H1 (cell line): ENCODE results near the gene PTK6. TPM values are rescaled to one million over a fixed set of nuclear protein-coding genes. Genes with fewer than 3 reads are reported as not detected.
A peak's percentile ranks its signal among the peaks of the same experiment; 100 is the strongest.

ENCODE experiments used
- CTCF ChIA-PET: fragments of 300-600 bp; sonication (Branson Sonifier 250); formaldehyde crosslinking; loops from one replicate; lab custom pipeline; 2021; ENCODE audit not compliant: partially characterized antibody; lab: Charles Lee
- POLR2A ChIA-PET: fragments of 300-600 bp; sonication (Branson Sonifier 250); formaldehyde crosslinking; loops from one replicate; lab custom pipeline; 2021; ENCODE audit warnings: inconsistent platforms; ENCODE audit not compliant: partially characterized antibody; lab: Charles Lee
- DNase-seq, 2 experiments: peaks; one replicate each; pipeline versions ENCODE4 v3.0.0 to v3.0.0-alpha.2; 2010 to 2022; ENCODE audit warnings: low spot score in 2 of 2, low read depth in 1 of 2, mixed read lengths in 1 of 2
- FAIRE-seq: peaks from 2 replicates; lab custom pipeline; 2011; peaks lifted over from hg19 to GRCh38; lab: Jason Lieb, UNC
- H2AFZ ChIP-seq: 2 replicates; pipeline ENCODE4 v1.8.1; 2012; ENCODE audit warnings: low read length, inconsistent platforms
- H2AK5ac ChIP-seq: 2 replicates; pipeline ENCODE4 v1.6.1; 2013; ENCODE audit warnings: low read depth, low read length
- H2BK120ac ChIP-seq: replicated peaks from 2 replicates; pipeline ENCODE3; 2013; ENCODE audit warnings: low read depth, low read length, inconsistent platforms
- H2BK12ac ChIP-seq: 2 replicates; pipeline ENCODE4 v1.6.1; 2013; ENCODE audit warnings: low read depth, low read length
- H2BK15ac ChIP-seq: 2 replicates; pipeline ENCODE4 v1.6.1; 2013; ENCODE audit warnings: low read length
- H2BK20ac ChIP-seq: 2 replicates; pipeline ENCODE4 v1.6.1; 2013; ENCODE audit warnings: low read length
- H2BK5ac ChIP-seq: 2 replicates; pipeline ENCODE4 v1.6.1; 2013; ENCODE audit warnings: low read depth, low read length
- H3K14ac ChIP-seq: 2 replicates; pipeline ENCODE4 v1.6.1; 2013; ENCODE audit warnings: inconsistent platforms; ENCODE audit not compliant: insufficient read length
- H3K18ac ChIP-seq: 2 replicates; pipeline ENCODE4 v1.6.1; 2013; ENCODE audit warnings: low read length; ENCODE audit errors: extremely low read depth
- H3K23ac ChIP-seq: 2 replicates; pipeline ENCODE4 v1.6.1; 2013; ENCODE audit warnings: inconsistent platforms; ENCODE audit not compliant: insufficient read length
- H3K23me2 ChIP-seq: 2 replicates; pipeline ENCODE4 v1.6.1; 2013; ENCODE audit warnings: low read depth, low read length
- H3K27ac ChIP-seq: 2 replicates; pipeline ENCODE4 v1.6.1; 2011; ENCODE audit warnings: low read depth, low read length, inconsistent platforms
- H3K27me3 ChIP-seq, 4 experiments: replicated peaks in 1 of 4; 1 replicate in 1 of 4; 2 replicates in 3 of 4; pipeline versions ENCODE4 v1.6.1 to v1.8.1; 2011 to 2013; ENCODE audit warnings: low read length in 3 of 4, mild to moderate bottlenecking in 3 of 4, inconsistent platforms in 2 of 4, mixed read lengths in 2 of 4, moderate library complexity in 1 of 4; ENCODE audit not compliant: control insufficient read depth in 3 of 4, insufficient read depth in 3 of 4; ENCODE audit errors: extremely low read depth in 1 of 4
- H3K36me3 ChIP-seq, 4 experiments: 2 replicates each; pipeline versions ENCODE4 v1.6.1 to v1.8.1; 2011 to 2013; ENCODE audit warnings: mild to moderate bottlenecking in 4 of 4, low read length in 3 of 4, moderate library complexity in 2 of 4, control low read depth in 1 of 4, inconsistent platforms in 1 of 4; ENCODE audit not compliant: insufficient read depth in 4 of 4, control insufficient read depth in 2 of 4
- H3K4ac ChIP-seq: replicated peaks from 2 replicates; pipeline ENCODE3; 2013; ENCODE audit warnings: low read length, low read depth, mixed read lengths, inconsistent platforms; ENCODE audit not compliant: insufficient read length
- H3K4me1 ChIP-seq, 4 experiments: replicated peaks in 1 of 4; 1 replicate in 1 of 4; 2 replicates in 3 of 4; pipeline versions ENCODE4 v1.6.1 to v1.8.1; 2011 to 2013; ENCODE audit warnings: low read length in 3 of 4, inconsistent platforms in 2 of 4, mixed read lengths in 1 of 4; ENCODE audit not compliant: insufficient read depth in 4 of 4, control insufficient read depth in 3 of 4
- H3K4me2 ChIP-seq, 2 experiments: 2 replicates each; pipeline versions ENCODE4 v1.6.1 to v1.8.1; 2011 to 2013; ENCODE audit warnings: low read depth in 2 of 2, low read length in 2 of 2, control low read depth in 1 of 2, inconsistent platforms in 1 of 2, mild to moderate bottlenecking in 1 of 2; ENCODE audit not compliant: insufficient read depth in 1 of 2
- H3K4me3 ChIP-seq, 4 experiments: fragments of 200-600, 300-600 bp in 1 of 4; sonication (generic), shearing (Covaris generic), sonication (Bioruptor Twin) in 1 of 4; 2 replicates each; pipeline versions ENCODE4 v1.5.1 to v1.8.1; 2011 to 2016; ENCODE audit warnings: low read length in 4 of 4, low read depth in 3 of 4, control low read depth in 2 of 4, inconsistent platforms in 2 of 4, mild to moderate bottlenecking in 2 of 4, mixed read lengths in 1 of 4, moderate library complexity in 1 of 4; ENCODE audit not compliant: insufficient read depth in 2 of 4; ENCODE audit errors: extremely low read depth in 1 of 4
- H3K56ac ChIP-seq: replicated peaks from 2 replicates; pipeline ENCODE3; 2013; ENCODE audit warnings: low read depth, mild to moderate bottlenecking, mixed read lengths, low read length, inconsistent platforms; ENCODE audit not compliant: insufficient read length
- H3K79me1 ChIP-seq: 2 replicates; pipeline ENCODE4 v1.6.1; 2013; ENCODE audit warnings: low read depth, low read length, control low read depth
- H3K79me2 ChIP-seq, 2 experiments: 2 replicates each; pipeline versions ENCODE4 v1.6.1 to v1.8.1; 2012 to 2013; ENCODE audit warnings: low read length in 2 of 2, mild to moderate bottlenecking in 2 of 2, inconsistent platforms in 1 of 2; ENCODE audit not compliant: insufficient read depth in 2 of 2, control insufficient read depth in 1 of 2
- H3K9ac ChIP-seq, 4 experiments: replicated peaks in 1 of 4; 1 replicate in 1 of 4; 2 replicates in 3 of 4; pipeline versions ENCODE4 v1.6.1 to v1.8.1; 2011 to 2013; ENCODE audit warnings: low read depth in 3 of 4, low read length in 3 of 4, control low read depth in 2 of 4, mild to moderate bottlenecking in 2 of 4, moderate library complexity in 2 of 4, inconsistent platforms in 1 of 4; ENCODE audit errors: extremely low read depth in 1 of 4
- H3K9me3 ChIP-seq, 2 experiments: 2 replicates each; pipeline versions ENCODE4 v1.6.1 to v1.8.1; 2012 to 2013; ENCODE audit warnings: mild to moderate bottlenecking in 2 of 2, moderate library complexity in 2 of 2, control low read depth in 1 of 2, inconsistent platforms in 1 of 2, low read depth in 1 of 2, low read length in 1 of 2, mixed read lengths in 1 of 2; ENCODE audit not compliant: insufficient read depth in 2 of 2
- H4K20me1 ChIP-seq, 2 experiments: replicated peaks in 1 of 2; 2 replicates each; pipeline versions ENCODE3 to v1.8.1; 2011 to 2013; ENCODE audit warnings: inconsistent platforms in 2 of 2, low read length in 2 of 2, mild to moderate bottlenecking in 1 of 2; ENCODE audit not compliant: insufficient read depth in 2 of 2, control insufficient read depth in 1 of 2
- H4K5ac ChIP-seq: 2 replicates; pipeline ENCODE4 v1.6.1; 2013; ENCODE audit warnings: low read length, low read depth, mixed read lengths, inconsistent platforms; ENCODE audit not compliant: insufficient read length
- H4K8ac ChIP-seq: 2 replicates; pipeline ENCODE4 v1.8.0; 2013; ENCODE audit warnings: mild to moderate bottlenecking, moderate library complexity, low read length, inconsistent platforms; ENCODE audit not compliant: insufficient read depth; ENCODE audit errors: extremely low read depth
- H4K91ac ChIP-seq: replicated peaks from 2 replicates; pipeline ENCODE3; 2013; ENCODE audit warnings: low read length, mixed read lengths, inconsistent platforms; ENCODE audit not compliant: insufficient read length
- GTF2F1 ChIP-seq: IDR thresholded peaks from 2 replicates; pipeline ENCODE4 v1.6.1; 2012; ENCODE audit warnings: low read depth, low read length, improper control_type of control experiment, borderline replicate concordance
- JUND ChIP-seq: IDR thresholded peaks from 2 replicates; pipeline ENCODE4 v1.6.1; 2011; ENCODE audit warnings: mild to moderate bottlenecking, improper control_type of control experiment, low read length
- RNF2 ChIP-seq: fragments of 200-900, 300-1000 bp; sonication (generic); IDR thresholded peaks from 2 replicates; pipeline ENCODE4 v1.7.1; 2016; ENCODE audit warnings: borderline replicate concordance, low read depth, mild to moderate bottlenecking, antibody characterized with exemption, low read length; ENCODE audit not compliant: poor library complexity, severe bottlenecking; ENCODE audit errors: missing control alignments
- SAP30 ChIP-seq: fragments of 300-600 bp; sonication (generic); IDR thresholded peaks from 2 replicates; pipeline ENCODE4 v1.7.1; 2012; ENCODE audit warnings: low read length, moderate library complexity, mild to moderate bottlenecking, inconsistent platforms; ENCODE audit not compliant: insufficient read depth, insufficient replicate concordance
- SP2 ChIP-seq: IDR thresholded peaks from 2 replicates; pipeline ENCODE4 v1.6.1; 2012; ENCODE audit warnings: mild to moderate bottlenecking, low read length, inconsistent platforms
- TCF12 ChIP-seq: IDR thresholded peaks from 2 replicates; pipeline ENCODE4 v1.6.1; 2011; ENCODE audit warnings: low read depth, mild to moderate bottlenecking, low read length
- WGBS, 2 experiments: shearing (Covaris generic) in 1 of 2; methylation state at CpG; one replicate each; pipeline versions ENCODE4 v1.1.6 to v1.1.7; 2013 to 2015; ENCODE audit warnings: low lambda C conversion rate in 2 of 2, mixed read lengths in 2 of 2, inconsistent platforms in 1 of 2, low coverage in 1 of 2, missing lambda C conversion rate in 1 of 2; ENCODE audit not compliant: insufficient replicate concordance in 2 of 2, insufficient coverage in 1 of 2, insufficient read length in 1 of 2; ENCODE audit errors: extremely low coverage in 1 of 2, missing lambda C conversion rate in 1 of 2; 5-methylcytosine and 5-hydroxymethylcytosine counted together
- polyA plus RNA-seq, 7 experiments: library from polyadenylated mRNA; depleted of rRNA in 3 of 7; stranded (reverse) in 5 of 7; unstranded in 2 of 7; fragments of >200 nt in 5 of 7; fragments of 200-250 nt in 2 of 7; gene quantifications; 1 replicate in 5 of 7; 2 replicates in 1 of 7; 4 replicates in 1 of 7; pipeline versions ENCODE4 v1.2.1 to v1.2.3, GENCODE V29; 2011 to 2013; ENCODE audit warnings: missing spikeins in 2 of 7, mixed read lengths in 2 of 7
- total RNA-seq: library from RNA; stranded (reverse); fragmentation: NEBNext Ultra II Directional; extraction: Animal tissue kit (Norgen Biotek cat#: 25700); gene quantifications from 2 replicates; pipeline ENCODE4 v1.2.1, GENCODE V29; 2021
- TF ChIP-seq, protein P1 (sequence below): IDR thresholded peaks from 2 replicates; pipeline ENCODE4 v1.6.1; 2012; ENCODE audit warnings: inconsistent platforms
- TF ChIP-seq, protein P2 (sequence below): IDR thresholded peaks from 2 replicates; pipeline ENCODE4 v1.6.1; 2012; ENCODE audit warnings: inconsistent platforms

The PTK6 gene
- total and polyA plus RNA-seq, 2 of the 8 experiments (the other 6 are each of a cell fraction or from before 2014, with no cell fraction given), result 0.12 to 0.19 TPM

DNA sequence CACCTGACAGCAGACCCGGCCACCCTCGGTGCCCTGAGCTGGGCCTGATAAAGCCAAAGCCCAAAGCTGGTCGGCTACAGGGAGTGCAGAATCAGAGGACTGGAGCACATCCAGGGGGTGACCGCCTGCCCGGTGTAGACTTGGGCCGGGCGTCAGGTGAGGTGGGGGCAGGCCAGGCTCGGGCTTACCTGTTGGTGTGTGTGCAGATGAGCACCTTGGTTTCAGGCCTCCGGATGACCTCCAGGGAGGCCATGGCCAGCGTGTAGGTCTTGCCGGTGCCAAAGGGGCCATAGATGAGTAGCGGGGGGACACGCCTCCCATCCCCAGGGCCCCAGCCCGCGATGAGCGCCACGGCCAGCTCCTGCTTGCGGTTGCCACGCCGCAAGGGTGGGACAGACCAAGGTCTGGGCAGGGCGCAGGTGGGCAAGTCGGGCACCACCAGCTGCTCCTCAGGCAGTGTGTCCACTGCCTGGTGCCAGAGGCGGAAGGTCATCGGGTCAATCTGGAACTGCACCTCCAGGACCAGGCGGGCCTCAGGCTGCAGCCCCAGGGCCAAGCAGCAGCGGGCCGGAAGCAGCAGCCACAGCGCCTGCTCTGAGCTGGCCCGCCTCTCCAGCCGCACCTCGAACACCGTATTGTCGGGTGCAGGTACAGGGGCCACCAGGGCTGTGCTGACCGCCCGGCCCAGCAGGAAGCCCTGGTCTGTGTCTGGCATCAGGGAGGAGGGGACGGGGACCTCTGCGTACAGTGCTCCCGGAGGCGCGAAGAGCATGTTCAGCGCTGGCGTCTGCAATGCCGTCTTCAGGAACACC is 31.2 kb upstream of the PTK6 start:
- no peak overlapping the region for H3K9ac ChIP-seq
- H4K91ac ChIP-seq, result no peak overlapping the region
- no peaks in the 10 kb centered on the region for H3K79me1 ChIP-seq
- no peak overlapping the region for H3K18ac ChIP-seq
- no peaks in the 10 kb centered on the region for H3K79me2 ChIP-seq
- H2AK5ac ChIP-seq, result no peak overlapping the region
- H3K23ac ChIP-seq, result no peak overlapping the region
- H3K4ac ChIP-seq, result no peak overlapping the region
- no peak overlapping the region for H4K5ac ChIP-seq
- no peak overlapping the region for H3K56ac ChIP-seq
- no peak overlapping the region for H3K14ac ChIP-seq
- H2AFZ ChIP-seq, result no peak overlapping the region
- no peak overlapping the region for H2BK120ac ChIP-seq
- peaks cover 0 to 3% (median 1%) of the 10 kb centered on the region in 4 experiments; a peak in 3 of 7 replicates for H3K4me1 ChIP-seq
- no peaks in the 10 kb centered on the region; a peak in 1 of 7 replicates for H3K27me3 ChIP-seq
- no peak overlapping the region for H2BK20ac ChIP-seq
- ChIA-PET CTCF (interaction anchor here (2.6 kb wide), 1 partner anchor 30 kb away, joined by 8 read pairs; no protein-coding TSS in a partner anchor), POLR2A (interaction anchor here (0.6 to 1.6 kb wide), 3 partner anchors 12 to 174 kb away, joined by 3 to 5 read pairs (median 4); no protein-coding TSS in a partner anchor)
- H2BK15ac ChIP-seq, result no peak overlapping the region
- 93% methylated on average over 25 of the region's 43 CpGs; no CpG with 5 or more reads in 1 of the 2 experiments for WGBS, 2 experiments
- H3K9me3 ChIP-seq, result no peaks in the 10 kb centered on the region
- no peaks in the 10 kb centered on the region for H3K23me2 ChIP-seq
- no peak for FAIRE-seq
- DNase-seq, result no peak
- H4K8ac ChIP-seq, result peak overlapping the region; percentile 51
- peaks cover 0 to 3% of the 10 kb centered on the region in 2 experiments for H4K20me1 ChIP-seq
- H3K27ac ChIP-seq, result no peak overlapping the region
- no peak overlapping the region for H2BK5ac ChIP-seq
- H3K4me3 ChIP-seq, result no peak overlapping the region
- no peak overlapping the region for H2BK12ac ChIP-seq
- no peak overlapping the region for H3K4me2 ChIP-seq
- no peaks in the 10 kb centered on the region; a peak in 1 of 8 replicates for H3K36me3 ChIP-seq
- TF ChIP-seq SP2 (no peak), GTF2F1 (no peak), SAP30 (no peak), RNF2 (no peak), TCF12 (no peak), JUND (no peak)
- TF ChIP-seq, protein P1, sequence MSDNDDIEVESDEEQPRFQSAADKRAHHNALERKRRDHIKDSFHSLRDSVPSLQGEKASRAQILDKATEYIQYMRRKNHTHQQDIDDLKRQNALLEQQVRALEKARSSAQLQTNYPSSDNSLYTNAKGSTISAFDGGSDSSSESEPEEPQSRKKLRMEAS, result no peak
- TF ChIP-seq, protein P2, sequence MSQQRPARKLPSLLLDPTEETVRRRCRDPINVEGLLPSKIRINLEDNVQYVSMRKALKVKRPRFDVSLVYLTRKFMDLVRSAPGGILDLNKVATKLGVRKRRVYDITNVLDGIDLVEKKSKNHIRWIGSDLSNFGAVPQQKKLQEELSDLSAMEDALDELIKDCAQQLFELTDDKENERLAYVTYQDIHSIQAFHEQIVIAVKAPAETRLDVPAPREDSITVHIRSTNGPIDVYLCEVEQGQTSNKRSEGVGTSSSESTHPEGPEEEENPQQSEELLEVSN, result no peak
